HG02981 (cell line): ENCODE measurements around the gene ZNF581.

Experiments
- ATAC-seq: cut with Tn5 transposase; IDR thresholded peaks from one replicate; pipeline ENCODE4 v1.9.1; 2021; ENCODE audit warnings: mild to moderate bottlenecking, moderate library complexity; ENCODE audit not compliant: unreplicated experiment

The ZNF581 gene

DNA sequence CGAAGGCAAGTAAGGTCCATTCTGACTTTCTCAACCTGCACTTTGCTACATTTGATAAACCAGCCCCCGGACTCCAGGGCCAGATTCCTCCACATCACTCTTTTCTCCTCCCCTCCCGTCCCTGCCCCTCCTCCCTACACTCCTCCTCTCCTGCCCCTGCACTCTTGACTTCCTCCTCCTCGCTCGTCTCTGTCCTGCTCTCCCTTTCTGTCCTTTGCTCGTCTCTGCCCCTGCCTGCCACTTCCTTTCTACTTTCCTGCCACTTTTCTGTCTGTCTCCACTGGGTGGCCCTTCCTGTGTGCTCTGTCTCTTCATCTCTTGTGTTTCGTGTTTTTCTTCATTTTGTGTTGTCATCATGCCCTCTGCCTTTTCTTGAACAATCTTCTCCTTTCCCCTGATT is 18.4 kb downstream of the ZNF581 start:
- no peak for ATAC-seq

DNA sequence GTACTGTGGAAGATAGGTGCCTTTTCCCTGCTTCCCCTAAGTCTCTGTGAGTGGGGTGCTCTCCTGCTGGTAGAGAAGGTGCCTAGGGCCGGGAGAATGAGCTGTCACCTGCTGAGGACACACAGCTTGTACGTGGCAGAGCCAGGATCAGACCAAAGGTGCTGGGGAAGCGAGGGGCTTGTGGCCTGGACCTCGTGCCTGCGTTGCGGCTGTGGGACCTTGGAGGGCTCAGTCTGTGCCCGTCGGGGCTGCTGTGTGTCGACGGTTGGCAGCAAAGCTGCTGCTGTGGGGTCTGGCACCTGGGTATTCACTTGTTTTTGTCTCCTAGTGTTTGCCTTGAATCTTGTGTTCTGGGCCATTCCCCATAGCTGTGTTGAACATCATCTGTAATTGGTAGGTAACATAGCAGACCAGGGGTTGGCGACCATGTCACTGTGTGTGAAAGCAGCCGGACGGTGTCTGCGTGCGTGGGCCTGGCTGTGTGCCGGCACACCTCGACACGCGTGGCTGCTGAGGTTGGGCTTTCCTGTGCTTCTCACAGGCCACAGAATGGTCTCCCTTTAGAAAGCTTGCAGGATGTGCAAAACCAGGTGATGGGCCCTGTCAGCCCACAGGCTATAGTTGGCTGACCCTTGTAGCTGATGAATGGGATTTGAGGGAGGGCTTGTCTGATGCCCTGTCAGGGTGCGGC is 20.5 kb downstream of the ZNF581 start:
- no peak for ATAC-seq

DNA sequence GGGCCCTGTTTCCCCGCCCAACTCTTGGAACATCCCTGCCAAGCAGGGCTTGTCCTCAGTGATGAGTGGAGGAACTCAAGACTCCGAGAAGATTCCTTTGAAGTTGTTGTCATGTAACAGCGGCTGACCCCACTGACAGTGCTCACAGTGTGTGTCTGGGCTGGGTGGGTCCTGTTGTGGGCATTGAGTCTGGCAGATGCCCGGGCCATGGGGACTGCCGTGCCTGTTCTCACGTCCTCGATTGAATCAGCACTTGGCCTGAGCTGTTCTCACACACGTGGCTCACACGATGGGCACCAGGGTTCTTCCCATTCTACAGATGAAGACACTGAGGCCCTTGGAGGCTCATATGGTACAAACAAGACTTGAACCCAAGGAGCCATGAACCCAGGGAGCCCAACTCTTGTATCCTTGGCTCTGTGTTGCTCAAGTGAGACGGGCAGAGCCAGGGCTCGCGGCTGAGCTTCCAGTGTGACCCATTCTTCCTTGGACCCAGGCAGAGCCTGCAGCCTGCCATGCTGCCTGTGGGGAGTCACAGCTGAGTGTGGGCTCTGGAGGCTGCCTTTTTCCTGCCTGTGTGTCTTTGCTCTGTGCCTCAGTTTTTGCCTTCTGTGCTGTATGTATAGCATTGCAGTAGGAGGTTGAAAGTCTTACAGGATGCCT is 23.0 kb downstream of the ZNF581 start:
- ATAC-seq: no peak

DNA sequence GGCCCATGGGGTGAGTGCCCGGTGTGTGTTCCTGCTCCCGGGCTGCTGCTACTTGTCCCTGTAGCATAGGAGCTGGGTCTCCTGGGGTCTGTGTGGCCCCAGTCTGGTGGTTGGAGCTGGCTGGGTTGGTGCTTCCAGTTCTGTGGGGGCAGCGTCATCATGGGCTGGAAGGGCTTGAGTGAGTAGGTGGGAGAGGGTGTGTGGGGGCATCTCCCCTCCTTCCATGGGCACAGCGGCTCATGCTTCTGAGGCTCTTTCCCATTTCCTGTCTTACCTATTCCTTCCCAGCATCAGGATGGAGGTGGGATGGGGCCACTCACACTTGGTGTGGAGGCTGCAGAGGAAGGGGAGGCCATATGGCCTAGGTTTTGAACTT is 23.5 kb downstream of the ZNF581 start:
- ATAC-seq: no peak

DNA sequence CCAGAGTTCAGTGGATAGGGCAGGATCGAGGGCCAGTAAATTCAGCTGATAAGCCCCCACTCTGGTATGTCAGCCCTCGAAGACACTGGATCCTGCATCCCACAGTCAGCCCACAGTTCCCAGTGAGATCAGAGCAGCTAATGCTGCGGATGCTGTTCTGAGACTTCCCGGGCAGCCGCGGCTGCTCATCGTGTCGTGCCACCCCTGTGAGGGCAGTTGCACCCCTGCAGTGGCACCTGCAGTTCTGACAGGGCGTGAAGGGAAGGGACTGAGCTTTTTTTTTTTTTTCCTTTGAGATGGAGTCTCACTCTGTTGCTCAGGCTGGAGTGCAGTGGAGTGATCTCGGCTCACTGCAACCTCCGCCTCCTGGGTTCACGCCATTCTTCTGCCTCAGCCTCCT is 24.1 kb downstream of the ZNF581 start:
- ATAC-seq: no peak

DNA sequence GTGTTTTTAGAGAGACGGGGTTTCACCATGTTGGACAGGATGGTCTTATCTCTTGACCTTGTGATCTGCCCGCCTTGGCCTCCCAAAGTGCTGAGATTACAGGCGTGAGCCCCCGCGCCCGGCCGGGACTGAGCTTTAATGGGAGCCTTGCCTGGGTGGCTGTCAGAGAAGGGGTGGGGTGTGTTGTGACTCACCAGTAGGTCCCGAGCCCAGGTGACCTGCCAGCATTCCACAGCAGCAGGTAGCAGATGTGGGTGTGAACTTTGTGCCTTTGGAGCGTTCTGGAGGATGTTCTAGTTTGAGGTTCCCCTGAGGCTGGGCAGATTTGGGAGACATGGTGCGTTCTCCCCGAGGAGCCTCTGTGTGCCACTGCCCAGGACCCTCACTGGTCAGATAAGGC is 24.5 kb downstream of the ZNF581 start:
- no peak for ATAC-seq

DNA sequence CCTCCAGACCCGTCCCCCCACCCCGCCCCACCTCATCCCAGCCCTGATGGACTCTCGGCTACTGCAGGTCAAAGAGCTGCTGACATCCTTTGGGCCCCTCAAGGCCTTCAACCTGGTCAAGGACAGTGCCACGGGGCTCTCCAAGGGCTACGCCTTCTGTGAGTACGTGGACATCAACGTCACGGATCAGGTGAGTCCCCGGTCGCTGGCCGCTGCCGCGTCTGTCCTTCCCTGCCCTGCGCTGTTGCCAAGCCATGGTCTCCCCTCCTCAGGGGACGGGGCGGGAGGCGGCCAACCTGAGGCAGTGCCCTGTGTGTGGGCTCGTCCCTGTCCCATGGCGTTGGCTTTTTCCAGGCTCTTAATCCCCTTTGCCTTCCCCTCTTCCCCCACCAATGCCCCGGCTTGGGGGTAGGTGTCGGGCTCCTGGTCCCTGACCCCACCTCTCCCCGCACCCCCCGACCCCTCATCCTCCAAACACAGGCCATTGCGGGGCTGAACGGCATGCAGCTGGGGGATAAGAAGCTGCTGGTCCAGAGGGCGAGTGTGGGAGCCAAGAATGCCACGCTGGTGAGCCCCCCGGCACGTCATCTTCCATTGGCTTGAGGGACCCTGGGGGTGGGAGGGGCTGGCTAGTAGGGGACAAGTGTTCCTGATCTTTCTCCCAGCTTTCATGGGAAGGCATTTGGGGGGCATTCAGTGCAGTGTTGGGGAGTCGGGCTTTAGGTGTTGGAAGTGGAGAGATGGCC is 25.3 kb downstream of the ZNF581 start:
- ATAC-seq: no peak

DNA sequence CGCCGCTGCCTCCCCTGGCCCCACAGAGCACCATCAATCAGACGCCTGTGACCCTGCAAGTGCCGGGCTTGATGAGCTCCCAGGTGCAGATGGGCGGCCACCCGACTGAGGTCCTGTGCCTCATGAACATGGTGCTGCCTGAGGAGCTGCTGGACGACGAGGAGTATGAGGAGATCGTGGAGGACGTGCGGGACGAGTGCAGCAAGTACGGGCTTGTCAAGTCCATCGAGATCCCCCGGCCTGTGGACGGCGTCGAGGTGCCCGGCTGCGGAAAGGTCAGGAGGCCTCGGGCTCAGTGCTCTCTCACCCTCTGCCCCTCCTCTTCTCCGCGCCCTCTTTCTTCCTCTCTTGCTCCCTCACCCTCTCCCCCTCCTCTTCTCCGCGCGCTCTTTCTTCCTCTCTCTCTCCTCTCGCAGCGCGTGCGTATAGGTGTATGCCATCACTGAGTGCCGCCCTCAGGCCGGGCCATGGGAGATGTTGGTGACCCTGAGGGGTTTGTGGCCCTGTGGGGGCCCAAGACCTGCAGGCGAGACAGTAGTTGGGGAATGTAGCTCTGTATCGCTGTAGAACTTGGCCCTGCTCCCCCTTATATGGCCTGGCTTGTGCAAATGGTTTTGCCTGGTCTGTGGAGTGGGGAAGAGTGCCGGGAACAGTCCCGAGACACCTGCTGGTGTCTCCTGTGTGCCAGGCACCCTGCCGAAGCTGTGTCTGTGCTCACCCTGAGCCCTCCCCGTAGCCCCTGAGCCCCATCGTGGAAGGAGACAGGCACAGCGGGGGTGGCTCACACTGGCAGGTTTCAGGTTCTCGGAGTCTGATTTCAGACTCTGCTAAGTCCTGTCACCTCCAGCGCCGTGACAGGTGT is 26.2 kb downstream of the ZNF581 start:
- no peak for ATAC-seq

DNA sequence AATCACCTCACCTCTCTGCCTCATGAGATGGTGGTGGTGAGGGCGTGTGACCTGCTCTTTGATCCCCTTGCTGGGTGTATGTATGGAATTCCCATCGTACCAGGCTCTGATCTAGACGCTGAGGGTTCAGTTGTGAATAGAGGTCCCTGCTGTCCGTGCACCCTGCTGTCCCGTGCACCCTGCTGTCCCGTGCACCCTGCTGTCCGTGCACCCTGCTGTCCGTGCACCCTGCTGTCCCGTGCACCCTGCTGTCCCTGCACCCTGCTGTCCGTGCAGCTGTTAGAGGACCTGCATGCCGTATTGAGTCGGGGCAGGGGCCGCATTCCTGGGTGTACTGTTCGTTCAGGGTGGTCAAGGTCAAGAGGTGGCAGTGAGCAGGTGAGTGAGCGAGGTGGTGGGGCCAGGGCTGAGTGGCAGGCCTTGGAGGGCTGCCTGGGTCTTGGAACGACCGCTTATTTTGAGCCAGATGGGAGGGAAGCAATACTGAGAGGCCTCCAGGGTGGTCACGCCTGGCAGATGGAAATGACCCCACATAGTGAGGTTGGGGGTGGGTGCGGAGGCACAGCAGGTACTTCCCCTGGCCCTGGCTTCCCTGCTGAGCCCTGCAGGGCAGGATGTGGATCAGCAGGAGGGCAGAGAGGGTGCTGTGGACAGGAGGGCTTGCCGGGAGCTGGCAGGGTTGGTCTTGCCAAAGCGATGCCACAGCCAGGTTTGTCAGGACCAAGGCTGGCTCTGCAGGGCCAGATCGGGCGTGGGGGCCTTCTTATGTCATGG is 27.0 kb downstream of the ZNF581 start:
- no peak for ATAC-seq

DNA sequence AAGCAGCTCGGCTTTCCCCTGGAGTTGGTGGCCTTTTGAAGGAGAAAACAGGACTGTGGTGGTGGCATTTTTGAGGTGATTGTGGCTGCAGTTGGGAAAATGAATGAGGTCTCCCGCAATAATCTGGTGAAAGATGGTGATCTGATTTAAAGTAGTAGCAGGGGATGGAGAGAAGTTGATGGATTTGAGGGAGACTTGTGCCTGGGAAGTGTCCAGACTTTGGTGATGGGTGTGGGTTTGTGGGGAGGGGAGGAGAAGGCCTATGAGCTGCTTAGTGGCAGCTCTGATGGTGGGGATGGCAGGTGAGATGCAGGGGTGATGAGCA is 27.6 kb downstream of the ZNF581 start:
- ATAC-seq: no peak

DNA sequence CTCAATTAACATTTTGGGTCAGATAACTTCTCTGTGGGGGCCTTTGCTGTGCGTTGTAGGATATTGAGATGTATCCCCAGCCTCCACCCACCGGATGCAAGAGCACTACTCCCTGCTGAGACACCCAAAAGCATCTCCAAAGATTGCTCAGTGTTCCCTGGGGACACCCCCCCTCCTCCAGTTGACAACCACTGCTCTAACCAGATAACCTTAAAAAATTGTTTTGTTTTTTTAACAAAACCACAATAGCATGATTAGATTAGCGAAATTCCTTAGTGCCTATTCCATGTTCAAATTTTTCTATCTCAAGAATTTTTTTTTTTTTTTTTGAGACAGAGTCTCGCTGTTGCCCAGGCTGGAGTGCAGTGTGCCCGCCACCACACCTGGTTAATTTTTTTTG is 29.0 kb downstream of the ZNF581 start:
- no peak for ATAC-seq

DNA sequence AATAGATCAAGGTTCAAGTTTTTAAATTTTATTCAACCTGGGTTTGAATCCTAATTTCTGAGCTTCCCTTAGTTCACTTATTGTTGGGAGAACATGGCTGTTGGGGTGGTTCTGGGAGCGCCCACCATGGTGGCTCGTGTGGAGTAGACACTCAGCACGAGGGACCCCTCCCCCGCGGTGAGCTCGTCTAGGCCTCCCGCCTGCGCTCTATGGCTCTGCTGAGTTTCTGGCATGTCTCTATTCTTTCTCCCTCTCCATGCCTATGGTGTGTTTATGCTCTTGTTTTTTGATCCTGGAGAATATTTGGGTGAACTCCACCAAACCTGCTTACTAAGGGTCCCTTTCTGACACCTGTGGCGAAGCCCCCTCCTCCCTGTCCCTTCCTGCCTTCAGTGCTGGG is 30.0 kb downstream of the ZNF581 start:
- no peak for ATAC-seq

DNA sequence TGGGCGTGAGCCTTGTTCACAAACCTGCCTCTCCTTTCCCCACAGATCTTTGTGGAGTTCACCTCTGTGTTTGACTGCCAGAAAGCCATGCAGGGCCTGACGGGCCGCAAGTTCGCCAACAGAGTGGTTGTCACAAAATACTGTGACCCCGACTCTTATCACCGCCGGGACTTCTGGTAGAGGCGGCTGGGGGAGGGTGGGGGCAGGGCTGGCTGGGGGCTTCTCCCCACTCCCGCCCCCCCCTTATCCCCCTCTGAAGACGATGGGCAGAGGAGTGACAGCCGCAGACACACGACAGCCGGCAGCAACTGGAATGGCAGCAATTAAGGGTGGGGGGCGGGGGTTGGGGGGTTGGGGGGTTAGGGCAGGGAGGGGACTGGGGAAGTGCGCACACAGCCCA is 30.4 kb downstream of the ZNF581 start:
- ATAC-seq: no peak

DNA sequence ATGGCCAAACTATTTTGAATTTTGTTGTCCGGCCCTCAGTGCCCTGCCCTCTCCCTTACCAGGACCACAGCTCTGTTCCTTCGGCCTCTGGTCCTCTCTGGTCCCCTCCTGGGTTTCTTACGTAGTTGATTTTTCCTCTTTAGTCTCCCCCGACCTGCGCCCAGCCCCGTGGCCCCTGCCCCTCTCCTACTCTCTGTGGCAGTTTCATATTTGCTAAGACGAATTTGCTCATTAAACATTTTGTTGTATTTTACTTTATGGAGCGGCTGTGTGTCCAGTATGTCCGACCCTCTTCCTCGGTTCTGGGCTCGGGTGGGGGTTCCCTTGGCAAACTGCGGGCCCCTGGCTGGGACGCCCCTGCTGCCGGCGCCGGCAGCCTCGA is 31.0 kb downstream of the ZNF581 start:
- no peak for ATAC-seq

DNA sequence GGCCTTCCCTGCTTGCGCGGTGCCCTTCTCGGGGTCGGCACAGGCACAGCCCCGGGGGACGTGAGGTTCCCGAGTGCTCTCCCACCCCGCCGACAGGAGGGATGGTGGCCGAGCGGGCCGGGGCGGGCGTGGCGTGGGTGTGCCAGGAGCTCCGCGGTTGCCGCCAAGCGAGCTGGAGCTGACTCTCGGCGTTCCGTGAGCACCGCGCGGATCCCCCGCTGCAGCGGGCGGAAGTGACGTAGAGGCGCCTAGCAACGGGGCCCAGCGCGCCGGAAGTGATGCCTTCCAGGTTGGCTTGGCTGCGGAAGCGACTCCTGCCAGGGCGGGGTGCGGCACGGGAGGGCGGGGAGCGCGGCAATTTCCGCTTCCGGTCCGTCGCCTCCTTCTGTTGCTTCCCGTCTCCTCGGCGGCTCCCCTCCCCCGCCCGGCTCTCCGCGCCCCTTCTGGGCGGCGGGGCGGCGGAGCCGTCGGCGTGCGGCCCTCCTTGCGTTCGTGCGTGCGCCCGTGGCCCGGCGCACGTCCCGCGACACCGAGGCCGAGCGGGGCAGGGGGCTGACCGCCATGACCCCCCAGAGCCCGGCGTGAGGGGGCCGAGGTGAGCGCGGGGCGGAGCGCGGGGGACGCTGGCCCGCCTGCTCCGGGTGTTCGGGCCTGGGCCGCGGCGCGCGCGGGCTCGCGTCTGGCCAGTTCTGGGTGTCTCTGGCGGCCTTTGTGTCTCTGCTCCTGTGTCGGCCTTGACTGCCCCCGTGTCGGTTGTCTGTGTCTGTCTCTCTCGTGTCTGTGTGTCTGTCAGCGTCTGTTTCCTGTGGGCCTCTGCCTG is 31.6 kb downstream of the ZNF581 start, which contains the start of gene EPN1:
EPN1 (plus strand) TSS at position 386 of the 820 bp plus-strand sequence. CDS start 3,402 bp downstream, outside the sequence.
- ATAC-seq: peak; percentile 60

DNA sequence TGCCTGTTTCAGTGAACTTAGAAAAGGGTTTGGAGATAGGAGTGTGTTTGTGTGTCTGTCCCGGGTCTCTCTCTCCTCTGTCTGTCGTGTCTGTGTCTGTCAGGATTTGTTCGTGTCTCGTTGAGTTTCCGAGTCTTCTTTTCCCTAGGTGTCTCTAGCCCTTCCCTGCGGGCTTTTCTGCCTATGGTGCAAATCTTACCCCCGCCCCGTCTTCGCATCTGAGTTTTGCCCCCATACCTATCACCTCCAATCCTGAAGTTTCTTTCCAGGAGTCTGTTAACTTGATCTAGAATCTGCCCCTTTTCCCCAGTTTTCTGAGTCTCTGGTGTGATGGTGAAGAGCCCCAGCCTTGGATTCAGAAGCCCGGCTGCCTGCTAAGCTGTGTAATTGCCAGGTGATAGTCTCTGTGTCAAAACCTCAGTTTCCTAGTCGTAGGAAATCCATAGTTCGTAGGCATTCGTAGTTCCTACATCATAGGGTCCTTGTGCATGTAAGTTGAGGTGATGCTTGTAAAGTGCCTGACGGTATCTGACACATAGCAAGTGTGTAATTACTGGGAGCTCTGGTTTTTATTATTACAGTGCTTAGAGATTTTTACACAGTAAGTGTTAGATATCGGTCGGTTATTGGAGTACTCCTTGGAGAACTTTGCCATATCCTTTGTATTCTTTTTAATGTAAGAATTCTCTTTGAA is 32.4 kb downstream of the ZNF581 start:
- ATAC-seq: no peak

DNA sequence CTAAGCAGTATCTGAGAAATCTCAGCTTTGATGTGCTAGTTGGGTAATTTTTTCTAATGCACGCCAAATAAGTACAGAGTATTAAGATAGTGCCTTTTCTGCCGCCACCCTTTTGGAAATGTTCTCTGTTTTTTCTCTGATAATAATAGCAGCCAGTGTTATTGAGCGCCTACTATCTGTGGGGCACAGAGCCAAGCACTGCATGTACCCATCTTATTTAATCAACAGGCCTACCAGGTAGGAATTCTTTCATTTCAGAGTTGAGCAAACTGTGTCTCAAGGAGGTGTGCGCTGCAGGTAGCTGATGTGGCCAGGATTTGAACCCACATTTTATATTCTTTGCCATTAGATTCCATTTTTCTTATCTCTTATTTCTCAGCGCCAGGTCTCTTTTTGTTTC is 32.9 kb downstream of the ZNF581 start:
- ATAC-seq: no peak

DNA sequence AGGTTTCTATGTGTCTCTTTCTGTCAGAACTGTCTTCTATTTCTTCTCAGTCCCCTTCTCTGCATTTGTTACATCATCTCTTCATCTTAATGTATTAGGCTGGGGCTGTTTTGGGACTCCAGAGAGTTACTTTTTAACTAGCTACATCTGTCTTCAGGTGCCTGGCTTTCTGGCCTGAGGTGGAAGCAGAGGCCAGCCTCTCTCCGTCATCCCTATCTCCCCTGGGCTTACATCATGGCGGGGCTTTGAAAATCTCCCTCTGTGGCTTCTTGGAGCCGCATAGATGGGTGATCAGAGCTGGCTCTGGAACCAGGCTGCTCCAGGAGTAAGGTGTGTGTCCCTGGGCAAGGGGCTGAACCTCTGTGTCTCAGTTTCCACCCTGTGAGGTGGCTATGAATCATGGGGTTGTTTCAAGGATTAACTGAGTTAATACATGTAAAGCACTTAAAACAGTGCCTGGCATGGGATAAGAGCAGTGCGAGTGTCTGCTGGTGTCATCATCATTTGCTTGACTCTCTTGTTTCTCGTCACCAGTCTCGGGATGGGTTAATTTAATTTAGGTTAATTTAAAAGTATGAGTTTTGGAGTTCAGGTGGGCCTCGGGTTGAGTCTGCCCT is 33.5 kb downstream of the ZNF581 start:
- no peak for ATAC-seq

DNA sequence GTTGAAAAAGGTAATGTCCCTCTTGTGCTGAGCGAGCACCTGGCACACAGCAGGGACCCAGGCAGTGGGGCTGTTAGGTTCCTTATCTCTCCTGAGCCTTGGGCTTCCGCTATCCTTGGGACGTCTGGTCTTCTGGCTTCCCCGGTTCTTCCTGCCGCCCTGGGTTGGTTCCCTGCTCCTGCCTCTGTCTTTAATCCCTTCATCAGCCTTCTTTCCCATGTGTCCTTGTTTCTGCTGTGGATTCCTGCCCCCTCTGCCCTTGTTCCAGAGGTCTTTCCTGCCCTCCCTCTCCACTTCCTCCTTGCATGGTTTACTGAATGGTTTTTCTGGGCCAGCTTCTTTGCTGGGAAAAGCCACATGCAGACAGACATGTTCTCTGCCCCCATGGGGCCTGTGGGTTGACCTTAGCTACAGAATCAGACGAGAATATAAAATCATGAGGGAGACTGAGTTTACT is 34.2 kb downstream of the ZNF581 start:
- ATAC-seq: no peak
